GM23338 (cell line): ENCODE measurements around the gene UMODL1. TPM values are rescaled to one million over a fixed set of nuclear protein-coding genes. Genes with fewer than 3 reads are reported as not detected.

Source experiments
- ATAC-seq: fragments of 200-7000 bp; cut with Tn5 transposase; 3 replicates; pipeline ENCODE4 v1.9.1; 2020
- DNase-seq: peaks from one replicate; pipeline ENCODE4 v3.0.0-alpha.2; 2015; ENCODE audit warnings: low spot score
- H2AFZ ChIP-seq: fragments of 200-600 bp; sonication (generic); 2 replicates; pipeline ENCODE4 v1.8.0; 2016; ENCODE audit warnings: antibody characterized with exemption, mild to moderate bottlenecking, moderate library complexity
- H3F3A ChIP-seq: fragments of 200-600 bp; sonication (generic); replicated peaks from 2 replicates; pipeline ENCODE4 v1.8.0; 2017; ENCODE audit warnings: antibody characterized with exemption, mixed run types, low read depth
- H3K27ac ChIP-seq: fragments of 200-600 bp; sonication (generic); 2 replicates; pipeline ENCODE4 v1.6.1; 2016; ENCODE audit warnings: low read depth
- H3K27me3 ChIP-seq: fragments of 200-600 bp; sonication (generic); 2 replicates; pipeline ENCODE4 v1.8.0; 2016; ENCODE audit warnings: mild to moderate bottlenecking, mixed run types, moderate library complexity; ENCODE audit not compliant: insufficient read depth
- H3K36me3 ChIP-seq: fragments of 200-600 bp; sonication (generic); 2 replicates; pipeline ENCODE4 v1.8.0; 2016; ENCODE audit warnings: mild to moderate bottlenecking; ENCODE audit not compliant: insufficient read depth
- H3K4me1 ChIP-seq: fragments of 200-600 bp; sonication (generic); 2 replicates; pipeline ENCODE4 v1.8.0; 2016; ENCODE audit warnings: mild to moderate bottlenecking, moderate library complexity; ENCODE audit not compliant: insufficient read depth
- H3K4me2 ChIP-seq: fragments of 200-600 bp; sonication (generic); 2 replicates; pipeline ENCODE4 v1.7.1; 2017; ENCODE audit warnings: mixed run types
- H3K4me3 ChIP-seq: fragments of 200-600 bp; sonication (generic); 2 replicates; pipeline ENCODE4 v1.6.1; 2016; ENCODE audit warnings: mixed run types
- H3K79me2 ChIP-seq: fragments of 200-600 bp; sonication (generic); replicated peaks from 2 replicates; pipeline ENCODE4 v1.8.0; 2017; ENCODE audit warnings: mild to moderate bottlenecking; ENCODE audit not compliant: insufficient read depth
- H3K9me2 ChIP-seq: fragments of 200-600 bp; sonication (generic); 2 replicates; pipeline ENCODE4 v1.8.0; 2017; ENCODE audit not compliant: insufficient read depth
- H4K20me1 ChIP-seq: fragments of 200-600 bp; sonication (generic); replicated peaks from 2 replicates; pipeline ENCODE4 v1.8.0; 2017; ENCODE audit warnings: mild to moderate bottlenecking; ENCODE audit not compliant: insufficient read depth
- H3K27ac Mint-ChIP-seq: 2 replicates; pipeline ENCODE4 v1.8.0; 2020; ENCODE audit warnings: inconsistent platforms, mild to moderate bottlenecking, moderate library complexity, mixed read lengths
- H3K27me3 Mint-ChIP-seq: 3 replicates; pipeline ENCODE4 v1.8.0; 2022; ENCODE audit warnings: low read depth, mild to moderate bottlenecking, moderate library complexity, mixed read lengths, inconsistent platforms; ENCODE audit not compliant: insufficient read depth, poor library complexity
- H3K36me3 Mint-ChIP-seq: 3 replicates; pipeline ENCODE4 v1.8.0; 2021; ENCODE audit warnings: low read depth, mild to moderate bottlenecking, inconsistent platforms, moderate library complexity, mixed read lengths
- H3K4me1 Mint-ChIP-seq: 3 replicates; pipeline ENCODE4 v1.8.0; 2020; ENCODE audit warnings: mild to moderate bottlenecking, inconsistent platforms, mixed read lengths
- H3K4me3 Mint-ChIP-seq: 3 replicates; pipeline ENCODE4 v1.8.0; 2021; ENCODE audit warnings: moderate library complexity, mild to moderate bottlenecking, inconsistent platforms, mixed read lengths
- H3K9me3 Mint-ChIP-seq: 3 replicates; pipeline ENCODE4 v1.8.0; 2020; ENCODE audit warnings: moderate library complexity, mild to moderate bottlenecking, inconsistent platforms, mixed read lengths
- CREB1 ChIP-seq: fragments of 250-450 bp; sonication (Bioruptor Pico); IDR thresholded peaks from 2 replicates; pipeline ENCODE4 v1.5.0; 2020; ENCODE audit warnings: low read depth, mild to moderate bottlenecking, moderate library complexity
- EZH2 ChIP-seq: fragments of 200-600 bp; sonication (generic); IDR thresholded peaks from one replicate; pipeline ENCODE4 v1.8.0; 2017; ENCODE audit warnings: antibody characterized with exemption, mild to moderate bottlenecking, low read depth; ENCODE audit not compliant: unreplicated experiment
- EZH2phosphoT487 ChIP-seq: fragments of 200-600 bp; sonication (generic); IDR thresholded peaks from one replicate; pipeline ENCODE4 v1.8.1; 2018; ENCODE audit warnings: antibody characterized with exemption; ENCODE audit not compliant: unreplicated experiment
- JUNB ChIP-seq: IDR thresholded peaks from one replicate; pipeline ENCODE4 v1.6.1; 2016; ENCODE audit warnings: antibody characterized with exemption; ENCODE audit not compliant: unreplicated experiment
- NANOG ChIP-seq: IDR thresholded peaks from 2 replicates; pipeline ENCODE4 v1.6.1; 2016; ENCODE audit warnings: antibody characterized with exemption, borderline replicate concordance
- POLR2AphosphoS5 ChIP-seq: IDR thresholded peaks from 2 replicates; pipeline ENCODE4 v1.6.1; 2016; ENCODE audit warnings: antibody characterized with exemption, low read depth
- STAT1 ChIP-seq: IDR thresholded peaks from one replicate; pipeline ENCODE4 v1.6.1; 2016; ENCODE audit warnings: antibody characterized with exemption; ENCODE audit not compliant: unreplicated experiment
- ZNF114 ChIP-seq: fragments of 250-450 bp; sonication (Bioruptor Pico); IDR thresholded peaks from 2 replicates; pipeline ENCODE4 v1.5.0; 2020; ENCODE audit warnings: mild to moderate bottlenecking, moderate library complexity
- ZNF331 ChIP-seq: fragments of 250-450 bp; sonication (Bioruptor Pico); IDR thresholded peaks from 2 replicates; pipeline ENCODE4 v1.5.0; 2020; ENCODE audit warnings: low read depth, mild to moderate bottlenecking, moderate library complexity
- ZNF462 ChIP-seq: fragments of 250-450 bp; sonication (Bioruptor Pico); IDR thresholded peaks from 2 replicates; pipeline ENCODE4 v1.5.0; 2020; ENCODE audit warnings: mild to moderate bottlenecking, moderate library complexity
- polyA plus RNA-seq: library from polyadenylated mRNA; unstranded; fragments of >200 nt; fragmentation: Nextera tagmentation; extraction: Ambion mirVana; gene quantifications from 2 replicates; pipeline ENCODE4 v1.2.1, GENCODE V29; 2016
- total RNA-seq: library from RNA; depleted of rRNA; stranded (reverse); fragments of >200 nt; shearing (Covaris generic); gene quantifications from 2 replicates; pipeline ENCODE4 v1.2.3, GENCODE V29; 2014
- TF ChIP-seq, protein P1 (sequence below), 2 experiments: fragments of 200-600 bp in 1 of 2; sonication (generic) in 1 of 2; conservative IDR thresholded peaks; 2 replicates each; pipeline versions ENCODE4 v1.5.1 to v1.6.1; 2016 to 2017; ENCODE audit warnings: antibody characterized with exemption in 2 of 2, low read depth in 2 of 2, mild to moderate bottlenecking in 2 of 2, moderate library complexity in 1 of 2
- TF ChIP-seq, protein P2 (sequence below): IDR thresholded peaks from one replicate; pipeline ENCODE4 v1.6.1; 2018; ENCODE audit warnings: antibody characterized with exemption; ENCODE audit not compliant: unreplicated experiment
- TF ChIP-seq, protein P3 (sequence below): IDR thresholded peaks from 2 replicates; pipeline ENCODE4 v1.6.1; 2016; ENCODE audit warnings: antibody characterized with exemption

UMODL1 gene
- total and polyA plus RNA-seq, 2 experiments from 2014 or later: not detected

DNA sequence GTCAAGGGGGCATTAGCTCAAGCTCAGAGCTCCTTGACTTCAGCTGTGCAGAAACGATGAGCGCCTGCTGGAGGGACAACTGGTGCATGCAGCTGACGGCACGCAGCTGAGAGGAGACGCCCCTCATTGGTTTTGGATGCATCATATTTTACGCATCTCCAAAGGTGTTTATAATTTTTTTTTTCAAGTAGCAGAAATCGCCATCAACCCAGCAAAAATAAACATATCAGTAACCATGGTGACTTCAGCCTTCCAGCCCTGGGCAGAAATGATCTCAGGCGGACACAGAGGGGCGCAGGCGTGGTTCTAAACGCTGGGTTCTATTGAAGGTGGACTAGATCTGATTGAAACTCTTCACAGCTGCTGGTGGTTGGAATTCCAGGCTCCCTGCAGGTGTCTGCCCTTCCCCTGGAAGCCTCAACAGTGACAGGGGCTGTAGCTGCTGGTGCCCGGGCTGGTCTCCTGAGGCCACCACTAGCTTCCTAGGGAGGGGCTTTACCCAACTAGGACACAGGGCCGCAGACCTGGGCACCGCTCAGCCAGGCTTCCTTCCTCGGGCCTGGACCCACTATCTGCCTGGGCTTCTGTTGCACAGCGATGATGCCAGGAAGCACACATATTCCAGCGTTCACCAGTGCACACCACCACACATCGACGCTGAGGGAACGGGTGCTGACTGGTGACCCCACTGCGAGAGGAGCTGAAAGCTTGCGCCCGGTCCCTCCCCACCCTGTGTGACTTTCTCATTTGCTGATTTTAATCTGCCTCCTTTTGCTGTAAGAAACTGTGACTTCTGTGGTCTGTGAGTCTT, 84.1 kb downstream of the UMODL1 start:
- ATAC-seq (no peak), DNase-seq (no peak)
- no peaks in the 10 kb centered on the region for H3F3A ChIP-seq
- no peak overlapping the region for H3K4me3 ChIP-seq
- no peaks in the 10 kb centered on the region for H3K9me2 ChIP-seq
- no peaks in the 10 kb centered on the region for H3K4me1 ChIP-seq
- Mint-ChIP-seq H3K27ac (no peak overlapping the region), H3K27me3 (peaks cover 4% of the 10 kb centered on the region), H3K4me3 (no peak overlapping the region), H3K9me3 (no peaks in the 10 kb centered on the region), H3K4me1 (peaks cover 5% of the 10 kb centered on the region; the same call in 2 of the 3 replicates), H3K36me3 (no peaks in the 10 kb centered on the region)
- no peak overlapping the region for H2AFZ ChIP-seq
- H3K36me3 ChIP-seq: no peaks in the 10 kb centered on the region
- no peaks in the 10 kb centered on the region for H4K20me1 ChIP-seq
- no peak overlapping the region for H3K4me2 ChIP-seq
- H3K27me3 ChIP-seq: no peaks in the 10 kb centered on the region
- TF ChIP-seq ZNF114 (CRISPR knock-in tag) (no peak), ZNF462 (CRISPR knock-in tag) (no peak), EZH2 (no peak), CREB1 (no peak), POLR2AphosphoS5 (no peak), JUNB (no peak), NANOG (no peak), STAT1 (no peak), ZNF331 (CRISPR knock-in tag) (no peak), EZH2phosphoT487 (no peak)
- TF ChIP-seq, protein P1, sequence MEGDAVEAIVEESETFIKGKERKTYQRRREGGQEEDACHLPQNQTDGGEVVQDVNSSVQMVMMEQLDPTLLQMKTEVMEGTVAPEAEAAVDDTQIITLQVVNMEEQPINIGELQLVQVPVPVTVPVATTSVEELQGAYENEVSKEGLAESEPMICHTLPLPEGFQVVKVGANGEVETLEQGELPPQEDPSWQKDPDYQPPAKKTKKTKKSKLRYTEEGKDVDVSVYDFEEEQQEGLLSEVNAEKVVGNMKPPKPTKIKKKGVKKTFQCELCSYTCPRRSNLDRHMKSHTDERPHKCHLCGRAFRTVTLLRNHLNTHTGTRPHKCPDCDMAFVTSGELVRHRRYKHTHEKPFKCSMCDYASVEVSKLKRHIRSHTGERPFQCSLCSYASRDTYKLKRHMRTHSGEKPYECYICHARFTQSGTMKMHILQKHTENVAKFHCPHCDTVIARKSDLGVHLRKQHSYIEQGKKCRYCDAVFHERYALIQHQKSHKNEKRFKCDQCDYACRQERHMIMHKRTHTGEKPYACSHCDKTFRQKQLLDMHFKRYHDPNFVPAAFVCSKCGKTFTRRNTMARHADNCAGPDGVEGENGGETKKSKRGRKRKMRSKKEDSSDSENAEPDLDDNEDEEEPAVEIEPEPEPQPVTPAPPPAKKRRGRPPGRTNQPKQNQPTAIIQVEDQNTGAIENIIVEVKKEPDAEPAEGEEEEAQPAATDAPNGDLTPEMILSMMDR (conservative IDR thresholded peaks at IDR 0.05; ENCODE audit: low read depth in 2 of 2): no peak
- TF ChIP-seq, protein P2, sequence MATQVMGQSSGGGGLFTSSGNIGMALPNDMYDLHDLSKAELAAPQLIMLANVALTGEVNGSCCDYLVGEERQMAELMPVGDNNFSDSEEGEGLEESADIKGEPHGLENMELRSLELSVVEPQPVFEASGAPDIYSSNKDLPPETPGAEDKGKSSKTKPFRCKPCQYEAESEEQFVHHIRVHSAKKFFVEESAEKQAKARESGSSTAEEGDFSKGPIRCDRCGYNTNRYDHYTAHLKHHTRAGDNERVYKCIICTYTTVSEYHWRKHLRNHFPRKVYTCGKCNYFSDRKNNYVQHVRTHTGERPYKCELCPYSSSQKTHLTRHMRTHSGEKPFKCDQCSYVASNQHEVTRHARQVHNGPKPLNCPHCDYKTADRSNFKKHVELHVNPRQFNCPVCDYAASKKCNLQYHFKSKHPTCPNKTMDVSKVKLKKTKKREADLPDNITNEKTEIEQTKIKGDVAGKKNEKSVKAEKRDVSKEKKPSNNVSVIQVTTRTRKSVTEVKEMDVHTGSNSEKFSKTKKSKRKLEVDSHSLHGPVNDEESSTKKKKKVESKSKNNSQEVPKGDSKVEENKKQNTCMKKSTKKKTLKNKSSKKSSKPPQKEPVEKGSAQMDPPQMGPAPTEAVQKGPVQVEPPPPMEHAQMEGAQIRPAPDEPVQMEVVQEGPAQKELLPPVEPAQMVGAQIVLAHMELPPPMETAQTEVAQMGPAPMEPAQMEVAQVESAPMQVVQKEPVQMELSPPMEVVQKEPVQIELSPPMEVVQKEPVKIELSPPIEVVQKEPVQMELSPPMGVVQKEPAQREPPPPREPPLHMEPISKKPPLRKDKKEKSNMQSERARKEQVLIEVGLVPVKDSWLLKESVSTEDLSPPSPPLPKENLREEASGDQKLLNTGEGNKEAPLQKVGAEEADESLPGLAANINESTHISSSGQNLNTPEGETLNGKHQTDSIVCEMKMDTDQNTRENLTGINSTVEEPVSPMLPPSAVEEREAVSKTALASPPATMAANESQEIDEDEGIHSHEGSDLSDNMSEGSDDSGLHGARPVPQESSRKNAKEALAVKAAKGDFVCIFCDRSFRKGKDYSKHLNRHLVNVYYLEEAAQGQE: no peak
- TF ChIP-seq, protein P3, sequence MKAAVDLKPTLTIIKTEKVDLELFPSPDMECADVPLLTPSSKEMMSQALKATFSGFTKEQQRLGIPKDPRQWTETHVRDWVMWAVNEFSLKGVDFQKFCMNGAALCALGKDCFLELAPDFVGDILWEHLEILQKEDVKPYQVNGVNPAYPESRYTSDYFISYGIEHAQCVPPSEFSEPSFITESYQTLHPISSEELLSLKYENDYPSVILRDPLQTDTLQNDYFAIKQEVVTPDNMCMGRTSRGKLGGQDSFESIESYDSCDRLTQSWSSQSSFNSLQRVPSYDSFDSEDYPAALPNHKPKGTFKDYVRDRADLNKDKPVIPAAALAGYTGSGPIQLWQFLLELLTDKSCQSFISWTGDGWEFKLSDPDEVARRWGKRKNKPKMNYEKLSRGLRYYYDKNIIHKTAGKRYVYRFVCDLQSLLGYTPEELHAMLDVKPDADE: no peak
- no peak overlapping the region for H3K27ac ChIP-seq
- no peaks in the 10 kb centered on the region for H3K79me2 ChIP-seq
